CD4-positive, alpha-beta T cell treated with Interleukin-6 for 4 hours (primary cell): ENCODE data around the gene MOGAT2.

Experiments
- DNase-seq: peaks from one replicate; pipeline ENCODE4 v3.0.0-alpha.2; 2020; ENCODE audit warnings: mixed read lengths

Gene MOGAT2

GRCh38 chr11:75781831-75782230 lies 64.2 kb downstream of the MOGAT2 start:
- no peak for DNase-seq
